ENCODE results near the gene SLC25A26.
A peak's percentile ranks its signal among the peaks of the same experiment; 100 is the strongest.

Gene SLC25A26

DNA sequence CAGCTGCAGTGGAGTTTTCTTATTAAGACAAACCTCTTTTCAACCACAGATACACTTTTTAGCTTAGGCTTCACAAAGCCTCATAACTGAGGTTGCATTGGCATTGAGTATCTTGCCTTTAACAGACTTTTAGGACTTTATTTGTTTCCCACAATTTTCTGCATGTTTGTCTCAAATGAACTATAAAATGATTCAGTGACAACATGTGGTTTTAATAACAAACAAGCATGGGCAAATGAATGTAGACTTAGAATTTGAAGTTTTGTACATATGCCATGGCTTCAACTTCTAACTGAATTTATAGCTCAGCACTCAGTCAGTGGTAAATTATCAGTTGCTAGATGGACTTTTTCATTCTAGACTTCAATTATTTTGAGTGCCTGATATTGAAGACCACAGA lies 101.6 kb downstream of the SLC25A26 start:
- DNase-seq (ENCODE audit: low read depth): peak; percentile 68
- H3K4me3 ChIP-seq (ENCODE audit: low read length): no peak overlapping the region
- H3K27me3 ChIP-seq (replicated peaks; ENCODE audit: control insufficient read depth, insufficient read depth, low read length): no peaks in the 10 kb centered on the region
- peaks cover 5% of the 10 kb centered on the region for H3K4me1 ChIP-seq (ENCODE audit: control insufficient read depth, insufficient read depth, low read length)
- no peak overlapping the region for H3K9ac ChIP-seq (ENCODE audit: low read length)
- H3K9me3 ChIP-seq (ENCODE audit: control insufficient read depth, low read length): no peaks in the 10 kb centered on the region
- H3K36me3 ChIP-seq (ENCODE audit: control insufficient read depth, insufficient read depth, low read length, severe bottlenecking): no peaks in the 10 kb centered on the region

DNA sequence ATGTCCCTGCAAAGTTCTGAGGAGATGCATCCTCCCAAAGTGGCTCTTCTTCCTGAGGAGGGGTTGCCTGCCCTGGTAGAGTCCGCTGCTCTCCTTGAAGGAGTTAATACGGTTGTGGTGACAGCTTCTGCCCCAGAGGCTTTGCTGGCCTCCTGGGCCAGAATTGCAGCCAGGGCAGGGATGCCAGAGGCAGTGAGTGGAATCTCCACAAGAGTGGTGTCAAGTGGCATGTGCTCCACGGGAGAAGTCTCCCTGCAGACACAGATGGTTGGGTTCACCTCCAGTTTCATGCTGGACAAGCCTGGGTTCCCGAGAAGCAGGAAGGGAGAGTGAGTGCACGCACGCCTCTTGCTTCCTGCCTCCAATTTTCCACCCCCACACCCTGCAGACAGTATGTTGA lies 105.5 kb downstream of the SLC25A26 start:
- DNase-seq (ENCODE audit: low read depth): no peak
- Histone ChIP-seq H3K9me3 (ENCODE audit: control insufficient read depth, low read length) (no peaks in the 10 kb centered on the region), H3K27me3 (replicated peaks; ENCODE audit: control insufficient read depth, insufficient read depth, low read length) (no peaks in the 10 kb centered on the region), H3K4me1 (ENCODE audit: control insufficient read depth, insufficient read depth, low read length) (no peaks in the 10 kb centered on the region), H3K9ac (ENCODE audit: low read length) (no peak overlapping the region), H3K4me3 (ENCODE audit: low read length) (no peak overlapping the region), H3K36me3 (ENCODE audit: control insufficient read depth, insufficient read depth, low read length, severe bottlenecking) (no peaks in the 10 kb centered on the region)

DNA sequence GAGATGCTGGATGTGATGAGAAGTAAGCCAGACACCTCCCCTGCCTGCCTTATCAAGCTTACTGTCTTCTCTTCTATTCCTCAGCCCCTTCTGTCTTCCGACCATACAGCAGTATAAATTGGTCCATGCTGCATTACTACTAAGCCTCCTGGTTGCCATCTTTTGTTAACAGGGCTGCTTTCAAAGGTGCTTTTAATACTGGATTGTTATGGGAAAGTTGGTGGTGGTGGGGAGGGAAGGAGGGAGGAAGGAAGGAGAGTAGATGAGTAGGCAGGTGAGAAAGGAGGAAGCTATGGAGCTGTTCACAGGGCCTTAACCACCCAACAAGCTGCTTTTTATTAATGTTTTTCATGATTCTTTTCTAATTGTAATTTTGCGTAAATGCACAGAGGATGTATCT lies 114.9 kb downstream of the SLC25A26 start:
- Histone ChIP-seq H3K9me3 (ENCODE audit: control insufficient read depth, low read length) (no peaks in the 10 kb centered on the region), H3K4me1 (ENCODE audit: control insufficient read depth, insufficient read depth, low read length) (no peaks in the 10 kb centered on the region), H3K4me3 (ENCODE audit: low read length) (no peak overlapping the region), H3K36me3 (ENCODE audit: control insufficient read depth, insufficient read depth, low read length, severe bottlenecking) (no peaks in the 10 kb centered on the region), H3K27me3 (replicated peaks; ENCODE audit: control insufficient read depth, insufficient read depth, low read length) (no peaks in the 10 kb centered on the region), H3K9ac (ENCODE audit: low read length) (no peak overlapping the region)
- DNase-seq (ENCODE audit: low read depth): no peak

DNA sequence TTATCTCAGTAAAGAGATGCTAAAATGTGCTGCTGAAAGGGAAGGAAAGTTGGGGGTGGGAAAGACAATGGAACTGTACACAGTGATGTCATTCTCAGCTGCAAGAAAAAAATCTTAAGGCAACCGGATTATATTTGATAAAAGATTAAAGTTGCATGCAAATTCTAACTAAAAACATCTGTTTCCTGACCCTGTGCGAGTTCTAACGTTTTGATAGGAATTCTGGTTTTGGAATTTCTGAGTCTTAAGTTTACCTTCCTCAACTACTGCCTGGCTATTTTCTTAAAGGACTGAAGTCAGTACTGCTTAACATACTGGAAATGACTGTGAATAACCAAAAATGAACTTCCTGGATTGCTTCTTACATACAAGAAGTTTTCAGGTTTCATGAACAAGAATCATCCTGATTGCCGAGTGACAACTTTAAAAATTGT lies 115.5 kb downstream of the SLC25A26 start:
- Histone ChIP-seq H3K9me3 (ENCODE audit: control insufficient read depth, low read length) (no peaks in the 10 kb centered on the region), H3K27me3 (replicated peaks; ENCODE audit: control insufficient read depth, insufficient read depth, low read length) (no peaks in the 10 kb centered on the region), H3K4me3 (ENCODE audit: low read length) (no peak overlapping the region), H3K9ac (ENCODE audit: low read length) (no peak overlapping the region), H3K36me3 (ENCODE audit: control insufficient read depth, insufficient read depth, low read length, severe bottlenecking) (no peaks in the 10 kb centered on the region), H3K4me1 (ENCODE audit: control insufficient read depth, insufficient read depth, low read length) (no peaks in the 10 kb centered on the region)
- DNase-seq (ENCODE audit: low read depth): peak; percentile 66

DNA sequence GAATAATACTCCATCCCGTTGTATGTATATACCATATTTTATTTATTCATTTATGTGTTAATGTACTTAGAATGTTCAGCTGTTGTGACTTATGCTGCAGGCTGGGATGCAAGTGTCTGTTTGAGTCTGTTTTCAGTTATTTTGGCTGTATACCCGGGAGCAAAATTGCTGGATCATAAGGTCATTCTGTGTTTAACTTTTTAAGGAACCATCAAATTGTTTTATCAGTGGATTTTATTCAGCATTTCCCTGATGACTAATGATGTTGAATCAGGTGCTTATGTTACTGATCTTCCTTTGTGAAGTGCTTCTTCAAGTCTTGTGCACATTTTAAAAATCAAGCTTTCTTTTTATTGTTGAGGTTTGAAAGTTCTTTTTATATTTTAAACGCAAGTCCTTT lies 118.1 kb downstream of the SLC25A26 start:
- Histone ChIP-seq H3K27me3 (replicated peaks; ENCODE audit: control insufficient read depth, insufficient read depth, low read length) (no peaks in the 10 kb centered on the region), H3K9ac (ENCODE audit: low read length) (no peak overlapping the region), H3K4me1 (ENCODE audit: control insufficient read depth, insufficient read depth, low read length) (no peaks in the 10 kb centered on the region), H3K9me3 (ENCODE audit: control insufficient read depth, low read length) (no peaks in the 10 kb centered on the region), H3K36me3 (ENCODE audit: control insufficient read depth, insufficient read depth, low read length, severe bottlenecking) (no peaks in the 10 kb centered on the region), H3K4me3 (ENCODE audit: low read length) (no peak overlapping the region)
- DNase-seq (ENCODE audit: low read depth): peak; percentile 38

DNA sequence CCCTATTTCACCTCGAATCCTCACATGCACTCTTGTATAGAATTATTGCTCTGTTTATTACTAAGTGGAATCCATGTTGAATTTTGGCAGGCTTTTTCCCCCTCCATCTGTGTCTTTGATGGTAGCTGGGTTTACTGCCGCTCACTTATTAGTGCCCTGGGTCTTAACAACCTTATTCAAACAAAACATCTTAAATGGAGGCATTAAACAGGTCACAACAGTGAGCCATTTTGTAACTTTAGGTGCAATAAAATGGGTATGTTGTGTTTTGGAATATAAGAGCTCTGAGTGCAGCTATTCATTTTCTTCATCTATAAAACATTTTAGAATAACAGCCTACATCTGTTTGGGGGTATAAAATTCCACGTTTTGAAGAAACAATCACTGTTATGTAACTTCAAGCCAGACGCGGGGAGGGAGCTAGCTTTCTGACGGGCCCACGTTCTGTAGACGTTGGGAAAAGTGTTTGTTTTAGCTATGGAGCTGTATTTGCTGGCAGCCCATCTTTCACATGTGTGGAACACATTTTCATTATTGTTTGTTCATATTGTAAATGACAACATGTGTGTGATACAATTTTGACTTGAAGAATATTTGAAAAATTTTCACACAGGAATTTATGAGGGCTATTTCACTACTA lies 122.0 kb downstream of the SLC25A26 start:
- no peak for DNase-seq (ENCODE audit: low read depth)
- no peaks in the 10 kb centered on the region for H3K36me3 ChIP-seq (ENCODE audit: control insufficient read depth, insufficient read depth, low read length, severe bottlenecking)
- H3K4me3 ChIP-seq (ENCODE audit: low read length): no peak overlapping the region
- H3K9me3 ChIP-seq (ENCODE audit: control insufficient read depth, low read length): no peaks in the 10 kb centered on the region
- H3K9ac ChIP-seq (ENCODE audit: low read length): no peak overlapping the region
- no peaks in the 10 kb centered on the region for H3K27me3 ChIP-seq (replicated peaks; ENCODE audit: control insufficient read depth, insufficient read depth, low read length)
- peaks cover 9% of the 10 kb centered on the region for H3K4me1 ChIP-seq (ENCODE audit: control insufficient read depth, insufficient read depth, low read length)

DNA sequence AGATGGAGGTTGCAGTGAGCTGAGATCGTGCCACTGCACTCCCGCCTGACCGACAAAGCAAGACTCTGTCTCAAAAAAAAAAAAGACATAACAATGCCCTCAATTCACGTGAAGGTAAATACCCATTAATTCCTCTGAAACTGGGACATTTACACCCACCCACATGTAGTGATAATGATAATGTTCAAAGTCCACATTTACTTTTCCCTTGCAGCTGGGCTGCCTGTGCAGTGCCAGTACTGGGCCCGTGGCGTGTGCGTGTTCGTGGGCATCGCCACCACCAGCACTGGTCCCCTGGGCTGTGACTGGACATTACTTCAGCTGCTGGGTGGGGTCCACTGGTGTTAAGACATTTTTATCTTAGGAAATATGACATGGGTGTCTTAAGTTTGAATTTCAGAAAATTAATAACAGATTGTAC lies 123.6 kb downstream of the SLC25A26 start:
- DNase-seq (ENCODE audit: low read depth): no peak
- Histone ChIP-seq H3K9me3 (ENCODE audit: control insufficient read depth, low read length) (no peaks in the 10 kb centered on the region), H3K36me3 (ENCODE audit: control insufficient read depth, insufficient read depth, low read length, severe bottlenecking) (no peaks in the 10 kb centered on the region), H3K4me3 (ENCODE audit: low read length) (no peak overlapping the region), H3K9ac (ENCODE audit: low read length) (no peak overlapping the region), H3K27me3 (replicated peaks; ENCODE audit: control insufficient read depth, insufficient read depth, low read length) (no peaks in the 10 kb centered on the region), H3K4me1 (ENCODE audit: control insufficient read depth, insufficient read depth, low read length) (peaks cover 9% of the 10 kb centered on the region)

DNA sequence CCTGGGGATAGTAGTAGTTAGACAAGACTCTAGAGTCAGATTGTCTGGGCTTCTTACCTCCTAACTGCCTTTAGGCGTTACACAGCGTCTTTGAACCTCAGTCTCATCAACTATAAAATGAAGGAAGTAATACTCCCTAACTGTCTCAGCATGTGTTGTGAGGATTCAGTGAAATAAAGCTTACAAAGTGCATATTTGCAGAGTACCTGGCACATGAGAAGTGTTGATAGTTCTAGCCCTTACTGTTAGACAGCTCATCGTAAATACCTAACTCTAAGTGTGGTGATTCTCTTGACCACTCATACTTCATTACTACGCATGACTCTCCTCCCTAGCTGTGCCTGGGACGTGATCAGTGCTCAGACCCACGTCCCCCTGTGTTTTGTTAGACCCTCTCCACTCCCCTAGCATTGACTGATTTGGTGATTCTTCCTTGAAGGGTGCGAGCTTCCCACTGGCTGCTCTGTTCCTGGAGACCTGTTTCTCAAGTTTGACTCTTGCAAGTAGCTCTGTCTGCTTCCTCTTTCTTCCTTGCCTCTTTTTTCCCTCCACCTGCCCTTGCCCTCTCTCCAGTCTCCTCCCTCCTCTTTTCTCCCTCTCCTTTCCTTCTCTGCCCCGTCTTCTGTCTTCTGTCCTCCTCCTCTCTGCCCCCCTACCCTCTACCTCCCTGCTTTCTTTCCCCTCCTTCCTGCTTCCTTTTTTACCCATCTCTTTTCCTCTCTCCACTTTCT lies 124.2 kb downstream of the SLC25A26 start:
- Histone ChIP-seq H3K9me3 (ENCODE audit: control insufficient read depth, low read length) (no peaks in the 10 kb centered on the region), H3K4me3 (ENCODE audit: low read length) (no peak overlapping the region), H3K27me3 (replicated peaks; ENCODE audit: control insufficient read depth, insufficient read depth, low read length) (no peaks in the 10 kb centered on the region), H3K36me3 (ENCODE audit: control insufficient read depth, insufficient read depth, low read length, severe bottlenecking) (no peaks in the 10 kb centered on the region), H3K9ac (ENCODE audit: low read length) (no peak overlapping the region), H3K4me1 (ENCODE audit: control insufficient read depth, insufficient read depth, low read length) (peaks cover 9% of the 10 kb centered on the region)
- no peak for DNase-seq (ENCODE audit: low read depth)

DNA sequence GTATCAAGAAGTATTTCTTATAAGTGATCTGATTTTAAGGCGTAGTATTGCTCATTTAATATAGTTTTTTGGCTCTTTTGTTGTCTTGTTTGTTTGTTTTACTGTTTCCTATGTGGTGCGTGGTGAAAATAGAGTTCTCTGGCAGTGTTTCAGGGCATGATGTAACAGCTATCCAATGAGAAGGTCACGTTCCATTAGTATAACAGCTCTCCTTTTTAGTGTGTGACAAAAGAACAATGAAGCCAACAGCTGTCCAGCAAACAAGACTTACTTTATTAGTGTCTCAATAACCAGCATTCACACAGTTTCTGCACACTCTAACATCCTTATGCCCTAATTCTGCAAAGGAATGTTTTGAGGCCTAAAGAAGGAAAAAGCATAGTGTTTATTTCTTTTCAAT lies 127.9 kb downstream of the SLC25A26 start:
- DNase-seq (ENCODE audit: low read depth): no peak
- H3K4me1 ChIP-seq (ENCODE audit: control insufficient read depth, insufficient read depth, low read length): peaks cover 9% of the 10 kb centered on the region
- no peaks in the 10 kb centered on the region for H3K36me3 ChIP-seq (ENCODE audit: control insufficient read depth, insufficient read depth, low read length, severe bottlenecking)
- H3K27me3 ChIP-seq (replicated peaks; ENCODE audit: control insufficient read depth, insufficient read depth, low read length): no peaks in the 10 kb centered on the region
- H3K4me3 ChIP-seq (ENCODE audit: low read length): no peak overlapping the region
- no peaks in the 10 kb centered on the region for H3K9me3 ChIP-seq (ENCODE audit: control insufficient read depth, low read length)
- H3K9ac ChIP-seq (ENCODE audit: low read length): no peak overlapping the region

DNA sequence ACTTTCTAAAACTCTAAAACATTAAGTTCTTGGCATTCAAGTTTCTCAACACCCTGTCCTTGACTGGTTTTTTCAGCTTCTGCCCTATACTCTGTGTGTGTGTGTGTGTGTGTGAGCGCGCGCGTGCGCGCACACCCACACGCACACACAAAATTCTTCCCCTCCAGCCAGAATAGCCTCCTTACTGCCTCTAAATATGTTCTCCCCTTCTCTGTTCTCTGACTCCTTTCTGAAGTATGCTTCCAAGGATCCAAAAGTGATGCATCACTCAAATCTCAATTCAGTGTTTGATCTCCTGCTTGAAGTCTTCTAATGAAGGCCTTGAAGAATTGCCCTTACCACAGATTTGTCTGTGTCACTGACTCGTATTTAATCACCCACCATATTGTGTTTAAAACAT lies 129.8 kb downstream of the SLC25A26 start:
- Histone ChIP-seq H3K4me3 (ENCODE audit: low read length) (no peak overlapping the region), H3K4me1 (ENCODE audit: control insufficient read depth, insufficient read depth, low read length) (no peaks in the 10 kb centered on the region)
- no peak for DNase-seq (ENCODE audit: low read depth)

DNA sequence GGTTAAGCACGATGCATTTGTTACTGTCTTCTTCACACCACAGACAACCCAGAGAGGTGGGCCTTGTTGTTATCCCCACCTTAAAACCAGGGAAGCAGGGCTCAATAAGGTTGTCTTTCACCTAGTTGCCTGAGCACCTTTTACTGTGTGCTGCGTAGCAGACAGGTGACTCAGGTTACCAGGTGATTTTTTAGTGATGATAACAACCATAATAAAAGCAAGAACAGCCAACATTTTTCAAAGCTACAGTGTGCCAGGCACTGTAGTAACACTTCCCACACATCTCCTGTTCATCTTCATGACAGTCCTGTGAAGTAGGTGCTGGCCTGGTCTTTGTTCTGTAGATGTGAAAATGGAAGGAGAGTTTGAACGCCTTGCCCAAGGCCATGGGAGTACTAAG lies 132.2 kb downstream of the SLC25A26 start:
- DNase-seq (ENCODE audit: low read depth): no peak
- Histone ChIP-seq H3K4me3 (ENCODE audit: low read length) (no peak overlapping the region), H3K9me3 (ENCODE audit: control insufficient read depth, low read length) (no peaks in the 10 kb centered on the region), H3K27me3 (replicated peaks; ENCODE audit: control insufficient read depth, insufficient read depth, low read length) (no peaks in the 10 kb centered on the region), H3K9ac (ENCODE audit: low read length) (no peak overlapping the region), H3K36me3 (ENCODE audit: control insufficient read depth, insufficient read depth, low read length, severe bottlenecking) (no peaks in the 10 kb centered on the region), H3K4me1 (ENCODE audit: control insufficient read depth, insufficient read depth, low read length) (no peaks in the 10 kb centered on the region)

More for the DNA sequence above, 129.8 kb downstream of the SLC25A26 start:
- no peaks in the 10 kb centered on the region for H3K27me3 ChIP-seq (replicated peaks; ENCODE audit: control insufficient read depth, insufficient read depth, low read length)
- no peak overlapping the region for H3K9ac ChIP-seq (ENCODE audit: low read length)
- H3K9me3 ChIP-seq (ENCODE audit: control insufficient read depth, low read length): no peaks in the 10 kb centered on the region
- H3K36me3 ChIP-seq (ENCODE audit: control insufficient read depth, insufficient read depth, low read length, severe bottlenecking): no peaks in the 10 kb centered on the region

Measured in adipocyte (in vitro differentiated cells).